Panc1 (cell line): ENCODE results near the gene CCNA2. TPM values are rescaled to one million over a fixed set of nuclear protein-coding genes. Genes with fewer than 3 reads are reported as not detected.

Source experiments
- ATAC-seq: fragments of 200-7000 bp; cut with Tn5 transposase; 2 replicates; pipeline ENCODE4 v1.9.1; 2020; ENCODE audit warnings: mild to moderate bottlenecking, moderate library complexity
- BruUV-seq: library from RNA; stranded (reverse); fragments of 400-500 nt; replicated peaks from 2 replicates; lab custom pipeline; 2021; lab: Mats Ljungman, UMichigan
- CTCF ChIA-PET: fragments of 300-600 bp; sonication (Branson Sonifier 250); formaldehyde crosslinking; loops from one replicate; lab custom pipeline; 2022; ENCODE audit warnings: antibody characterized with exemption; lab: Charles Lee
- POLR2A ChIA-PET: fragments of 300-600 bp; sonication (Branson Sonifier 250); formaldehyde crosslinking; loops from one replicate; lab custom pipeline; 2022; ENCODE audit warnings: antibody characterized with exemption; lab: Charles Lee
- DNase-seq: peaks from one replicate; pipeline ENCODE4 v3.0.0-alpha.2; 2010; ENCODE audit warnings: low read depth, low spot score
- H3K27ac ChIP-seq: 2 replicates; pipeline ENCODE4 v1.5.1; 2011; ENCODE audit warnings: mild to moderate bottlenecking, low read length, inconsistent platforms
- H3K27me3 ChIP-seq: fragments of 200-500 bp; sonication (Bioruptor generic); 2 replicates; pipeline ENCODE4 v1.6.0; 2014; ENCODE audit warnings: low read length, inconsistent platforms; ENCODE audit not compliant: control insufficient read depth, insufficient read depth
- H3K36me3 ChIP-seq: fragments of 200-500 bp; sonication (Bioruptor generic); 2 replicates; pipeline ENCODE4 v1.5.1; 2014; ENCODE audit warnings: inconsistent platforms, mild to moderate bottlenecking, low read length, moderate library complexity; ENCODE audit not compliant: control insufficient read depth, insufficient read depth
- H3K4me1 ChIP-seq: 2 replicates; pipeline ENCODE4 v1.5.1; 2011; ENCODE audit warnings: inconsistent platforms, mild to moderate bottlenecking, low read length, moderate library complexity; ENCODE audit not compliant: control insufficient read depth, insufficient read depth
- H3K4me3 ChIP-seq, 2 experiments: 2 replicates each; pipeline ENCODE4 v1.5.1; 2011 to 2012; ENCODE audit warnings: low read depth in 2 of 2, low read length in 2 of 2, mild to moderate bottlenecking in 2 of 2, inconsistent platforms in 1 of 2, moderate library complexity in 1 of 2
- H3K9me3 ChIP-seq: fragments of 200-500 bp; sonication (Bioruptor generic); 2 replicates; pipeline ENCODE4 v1.5.1; 2014; ENCODE audit warnings: low read depth, mild to moderate bottlenecking, inconsistent platforms, low read length, moderate library complexity; ENCODE audit not compliant: control insufficient read depth, insufficient read depth
- CTCF ChIP-seq: fragments of 450-650 bp; IDR thresholded peaks from 2 replicates; pipeline ENCODE4 v1.5.1; 2017; ENCODE audit warnings: mild to moderate bottlenecking
- POLR2AphosphoS5 ChIP-seq: IDR thresholded peaks from 2 replicates; pipeline ENCODE4 v1.6.1; 2012; ENCODE audit warnings: mild to moderate bottlenecking, low read depth, low read length, moderate library complexity
- SIN3A ChIP-seq: IDR thresholded peaks from 2 replicates; pipeline ENCODE4 v1.6.1; 2012; ENCODE audit warnings: low read depth, mild to moderate bottlenecking, low read length, moderate library complexity, borderline replicate concordance; ENCODE audit not compliant: insufficient read depth
- TCF7L2 ChIP-seq: IDR thresholded peaks from 2 replicates; pipeline ENCODE4 v1.6.1; 2011; ENCODE audit warnings: mild to moderate bottlenecking, low read depth, low read length, inconsistent platforms
- in situ Hi-C: cut with HindIII; loops from 2 replicates; pipeline ENCODE4 v1.10.0; 2016; ENCODE audit warnings: low sequenced_read_pairs, low pct_unique_long_range_greater_than_20kb
- intact Hi-C: fragments of 100-400 bp; cut with micrococcal nuclease; formaldehyde crosslinking; loops from one replicate; pipeline ENCODE4 v1.10.0; 2022; ENCODE audit not compliant: unreplicated experiment
- total RNA-seq: library from RNA; stranded (reverse); gene quantifications from one replicate; pipeline ENCODE4 v1.2.1, GENCODE V29; 2021; ENCODE audit not compliant: unreplicated experiment
- TF ChIP-seq, protein P1 (sequence below), 2 experiments: IDR thresholded peaks; 2 replicates each; pipeline ENCODE4 v1.6.1; 2011 to 2012; ENCODE audit warnings: low read depth in 2 of 2, control low read depth in 1 of 2, low read length in 1 of 2, mild to moderate bottlenecking in 1 of 2, moderate library complexity in 1 of 2; ENCODE audit not compliant: insufficient read depth in 1 of 2

The CCNA2 gene
- total RNA-seq, 1 experiment from 2014 or later = 31.8 TPM

DNA sequence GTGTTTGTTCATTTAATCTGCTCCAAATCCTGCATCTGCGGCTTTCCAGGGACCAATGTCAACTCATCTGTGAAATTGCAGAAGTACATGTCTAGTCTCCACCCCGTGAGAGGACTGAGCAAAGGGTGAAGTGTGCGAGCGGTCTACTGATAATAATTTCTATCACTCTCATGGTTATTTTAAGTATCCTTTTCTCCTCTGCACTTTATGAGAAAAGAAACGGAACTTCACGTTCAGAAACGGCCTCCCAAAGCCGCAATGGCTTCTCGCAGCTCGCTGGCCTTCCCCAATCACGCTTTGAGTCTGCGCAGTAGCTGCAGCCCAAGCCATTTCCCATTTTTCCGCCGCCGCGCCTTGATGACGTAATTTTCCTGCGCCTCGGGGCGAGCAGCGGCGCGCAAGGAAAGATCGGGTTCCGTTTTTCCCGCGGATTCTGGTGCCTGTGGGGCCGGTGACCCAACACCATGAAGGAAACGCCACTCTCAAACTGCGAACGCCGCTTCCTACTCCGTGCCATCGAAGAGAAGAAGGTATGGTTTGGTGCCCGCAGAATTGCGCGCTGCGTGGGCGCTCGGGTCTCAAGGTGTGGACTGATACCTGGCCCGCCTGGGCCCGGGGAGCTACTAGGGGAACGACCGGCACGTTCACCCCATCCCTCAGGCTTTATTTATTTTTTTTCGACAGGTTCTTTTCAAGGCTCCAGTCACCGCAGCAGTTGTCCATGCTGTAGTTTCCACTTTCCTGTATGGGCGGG lies 22.5 kb downstream of the CCNA2 start, which contains the start of gene EXOSC9:
Gene EXOSC9 (plus strand): TSS at position 363 of the 754 bp plus-strand sequence. CDS start 102 bp downstream, at position 465.
- POLR2A ChIA-PET = interaction anchor here (0.8 kb wide), 1 partner anchor 15 kb away, joined by 4 read pairs; no protein-coding TSS in a partner anchor
- intact Hi-C loops (no loop called here), in situ Hi-C loops (no loop called here)
- peak; percentile 85 for TF ChIP-seq POLR2AphosphoS5
- no peak for TF ChIP-seq CTCF
- 0 out of 2 replicates have a peak, but pooled peaks have one; percentile 42 for TF ChIP-seq SIN3A
- DNase-seq = peak; percentile 68
- Histone ChIP-seq H3K9me3 (no peaks in the 10 kb centered on the region), H3K4me3 (peak within 1 kb of the TSS; percentile 71 to 84), H3K27me3 (no peaks in the 10 kb centered on the region), H3K27ac (peak within 1 kb of the TSS; percentile 98), H3K4me1 (no peaks in the 10 kb centered on the region; the same call in 1 of the 2 replicates), H3K36me3 (peaks cover 12% of the 10 kb centered on the region)
- CTCF ChIA-PET = interaction anchor here (0.6 kb wide), 1 partner anchor 110 kb away, joined by 5 read pairs; no protein-coding TSS in a partner anchor
- BruUV-seq = no TSS peak
- peak; percentile 95 for ATAC-seq

DNA sequence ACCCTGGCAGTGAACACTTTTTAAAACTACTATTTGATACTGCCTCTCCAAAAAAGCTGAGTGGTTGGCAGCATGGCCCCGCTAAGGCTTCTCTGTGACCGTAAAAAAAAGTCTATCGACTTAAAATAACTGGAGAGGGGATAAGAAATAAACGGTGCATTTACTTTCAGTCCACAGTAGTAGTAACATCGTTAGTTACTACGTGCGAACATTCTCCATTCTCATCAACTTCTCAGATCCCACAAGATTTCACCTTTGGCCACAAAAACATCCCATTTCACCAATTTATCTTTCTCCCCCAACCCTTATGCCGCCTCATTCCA lies 23.1 kb downstream of the CCNA2 start:
- Histone ChIP-seq H3K4me1 (no peaks in the 10 kb centered on the region; the same call in 1 of the 2 replicates), H3K4me3 (peak overlapping the region; percentile 71 to 84), H3K27me3 (no peaks in the 10 kb centered on the region), H3K9me3 (no peaks in the 10 kb centered on the region), H3K27ac (peak overlapping the region; percentile 98), H3K36me3 (peaks cover 12% of the 10 kb centered on the region)
- BruUV-seq = TSS peak; percentile 95
- no peak for TF ChIP-seq TCF7L2
- TF ChIP-seq, protein P1, sequence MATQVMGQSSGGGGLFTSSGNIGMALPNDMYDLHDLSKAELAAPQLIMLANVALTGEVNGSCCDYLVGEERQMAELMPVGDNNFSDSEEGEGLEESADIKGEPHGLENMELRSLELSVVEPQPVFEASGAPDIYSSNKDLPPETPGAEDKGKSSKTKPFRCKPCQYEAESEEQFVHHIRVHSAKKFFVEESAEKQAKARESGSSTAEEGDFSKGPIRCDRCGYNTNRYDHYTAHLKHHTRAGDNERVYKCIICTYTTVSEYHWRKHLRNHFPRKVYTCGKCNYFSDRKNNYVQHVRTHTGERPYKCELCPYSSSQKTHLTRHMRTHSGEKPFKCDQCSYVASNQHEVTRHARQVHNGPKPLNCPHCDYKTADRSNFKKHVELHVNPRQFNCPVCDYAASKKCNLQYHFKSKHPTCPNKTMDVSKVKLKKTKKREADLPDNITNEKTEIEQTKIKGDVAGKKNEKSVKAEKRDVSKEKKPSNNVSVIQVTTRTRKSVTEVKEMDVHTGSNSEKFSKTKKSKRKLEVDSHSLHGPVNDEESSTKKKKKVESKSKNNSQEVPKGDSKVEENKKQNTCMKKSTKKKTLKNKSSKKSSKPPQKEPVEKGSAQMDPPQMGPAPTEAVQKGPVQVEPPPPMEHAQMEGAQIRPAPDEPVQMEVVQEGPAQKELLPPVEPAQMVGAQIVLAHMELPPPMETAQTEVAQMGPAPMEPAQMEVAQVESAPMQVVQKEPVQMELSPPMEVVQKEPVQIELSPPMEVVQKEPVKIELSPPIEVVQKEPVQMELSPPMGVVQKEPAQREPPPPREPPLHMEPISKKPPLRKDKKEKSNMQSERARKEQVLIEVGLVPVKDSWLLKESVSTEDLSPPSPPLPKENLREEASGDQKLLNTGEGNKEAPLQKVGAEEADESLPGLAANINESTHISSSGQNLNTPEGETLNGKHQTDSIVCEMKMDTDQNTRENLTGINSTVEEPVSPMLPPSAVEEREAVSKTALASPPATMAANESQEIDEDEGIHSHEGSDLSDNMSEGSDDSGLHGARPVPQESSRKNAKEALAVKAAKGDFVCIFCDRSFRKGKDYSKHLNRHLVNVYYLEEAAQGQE (IDR thresholded peaks at IDR 0.05; ENCODE audit: insufficient read depth in 1 of 2, low read depth in 2 of 2, low read length in 1 of 2) = no peak
- no peak for TF ChIP-seq CTCF
- no peak for TF ChIP-seq POLR2AphosphoS5
- TF ChIP-seq SIN3A = no peak
- POLR2A ChIA-PET = interaction anchor here (0.8 kb wide), 1 partner anchor 15 kb away, joined by 4 read pairs; no protein-coding TSS in a partner anchor
- in situ Hi-C loops = no loop called here
- intact Hi-C loops = no loop called here
- CTCF ChIA-PET = interaction anchor here (0.6 kb wide), 1 partner anchor 144 kb away, joined by 6 read pairs; no protein-coding TSS in a partner anchor
- ATAC-seq (peak; percentile 68), DNase-seq (no peak)
